ENCODE data around the gene FCMR.
A peak's percentile ranks its signal among the peaks of the same experiment; 100 is the strongest.

FCMR gene

GRCh38 chr1:206921772-206922265 is at the start of gene FCMR:
Gene FCMR (minus strand): TSS chr1:206921941. CDS start chr1:206921854, 87 bp downstream.
- peak in 14 of 58 donors; percentile 3 to 59 (median 20) for DNase-seq

GRCh38 chr1:206971029-206971655 is 49.4 kb upstream of the FCMR start:
- DNase-seq = no peak

- DNase-seq = no peak
Observed at GRCh38 chr1:206970446-206970845, 48.7 kb upstream of the FCMR start, which contains the start of gene FCAMR. Gene FCAMR (minus strand): TSS chr1:206970460. CDS start chr1:206970125, 335 bp downstream.

- no peak for DNase-seq
Observed at GRCh38 chr1:206969090-206969489, 47.3 kb upstream of the FCMR start.

GRCh38 chr1:206967096-206967849 is 45.5 kb upstream of the FCMR start:
- peak in 1 of 58 donors; percentile 37 for DNase-seq

- no peak for DNase-seq
Observed at GRCh38 chr1:206965781-206966180, 44.0 kb upstream of the FCMR start.

GRCh38 chr1:206963740-206964139 is 42.0 kb upstream of the FCMR start:
- DNase-seq = no peak

- no peak for DNase-seq
Observed at GRCh38 chr1:206963119-206963712, 41.5 kb upstream of the FCMR start.

- peak in 1 of 58 donors; percentile 1 for DNase-seq
Observed at GRCh38 chr1:206962272-206962671, 40.5 kb upstream of the FCMR start.

GRCh38 chr1:206961668-206962067 is 39.9 kb upstream of the FCMR start:
- DNase-seq = no peak

- DNase-seq = no peak
Observed at GRCh38 chr1:206960676-206961386, 39.1 kb upstream of the FCMR start.

GRCh38 chr1:206958144-206958543 is 36.4 kb upstream of the FCMR start:
- no peak for DNase-seq

- no peak for DNase-seq
Observed at GRCh38 chr1:206957639-206958038, 35.9 kb upstream of the FCMR start.

GRCh38 chr1:206955476-206956451 is 34.0 kb upstream of the FCMR start:
- peak in 1 of 58 donors; percentile 7 for DNase-seq

GRCh38 chr1:206954459-206955342 is 33.0 kb upstream of the FCMR start:
- DNase-seq = no peak

- no peak for DNase-seq
Observed at GRCh38 chr1:206953626-206954025, 31.9 kb upstream of the FCMR start.

- no peak for DNase-seq
Observed at GRCh38 chr1:206953126-206953525, 31.4 kb upstream of the FCMR start.

GRCh38 chr1:206952171-206952570 is 30.4 kb upstream of the FCMR start:
- DNase-seq = no peak
